ENCODE data around the gene PALLD. TPM values are rescaled to one million over a fixed set of nuclear protein-coding genes. Genes with fewer than 3 reads are reported as not detected.
A peak's percentile ranks its signal among the peaks of the same experiment; 100 is the strongest.

PALLD gene
- polyA plus RNA-seq, 5 donors = 55.6 to 90.3 (median 82.1) TPM

GRCh38 chr4:168830777-168831512, 334.1 kb downstream of the PALLD start:
- DNase-seq = no peak

GRCh38 chr4:168831585-168831918, 334.7 kb downstream of the PALLD start:
- DNase-seq = no peak

GRCh38 chr4:168831919-168832762, 335.3 kb downstream of the PALLD start:
- peak; percentile 82 for DNase-seq

- DNase-seq = peak; percentile 57
These were observed 336.1 kb downstream of the PALLD start for GRCh38 chr4:168832763-168833575.

GRCh38 chr4:168833881-168834280, 337.0 kb downstream of the PALLD start:
- no peak for DNase-seq

GRCh38 chr4:168835880-168836454, 339.1 kb downstream of the PALLD start:
- DNase-seq = no peak

- no peak for DNase-seq
These were observed 339.6 kb downstream of the PALLD start for GRCh38 chr4:168836490-168836889.

- no peak for DNase-seq
These were observed 341.1 kb downstream of the PALLD start for GRCh38 chr4:168837922-168838321.

GRCh38 chr4:168839758-168840391, 343.0 kb downstream of the PALLD start:
- DNase-seq = peak; percentile 48 to 50

GRCh38 chr4:168840392-168840763, 343.5 kb downstream of the PALLD start:
- DNase-seq = no peak

GRCh38 chr4:168841000-168841671, 344.3 kb downstream of the PALLD start:
- DNase-seq = no peak

GRCh38 chr4:168841672-168842019, 344.8 kb downstream of the PALLD start:
- no peak for DNase-seq

- DNase-seq = no peak
These were observed 345.3 kb downstream of the PALLD start for GRCh38 chr4:168842186-168842585.

- no peak for DNase-seq
These were observed 346.8 kb downstream of the PALLD start for GRCh38 chr4:168843635-168844034.

- peak; percentile 75 to 81 for DNase-seq
These were observed 347.6 kb downstream of the PALLD start for GRCh38 chr4:168844353-168845049.

GRCh38 chr4:168845897-168846296, 349.0 kb downstream of the PALLD start:
- no peak for DNase-seq

- DNase-seq = no peak
These were observed 349.6 kb downstream of the PALLD start for GRCh38 chr4:168846414-168846813.

GRCh38 chr4:168847771-168848502, 351.1 kb downstream of the PALLD start:
- DNase-seq = no peak

GRCh38 chr4:168849030-168849675, 352.3 kb downstream of the PALLD start:
- DNase-seq = no peak
